Heart left ventricle (tissue), 16 donors: ENCODE results near the gene GABRA6. TPM values are rescaled to one million over a fixed set of nuclear protein-coding genes. Genes with fewer than 3 reads are reported as not detected.
A peak's percentile ranks its signal among the peaks of the same experiment; 100 is the strongest.

ENCODE experiments used
- ATAC-seq, 4 donors: fragments of 200-7000 bp; cut with Tn5 transposase; one replicate each; pipeline ENCODE4 v1.9.1; 2020 to 2022; ENCODE audit warnings: moderate library complexity in 4 of 4, mild to moderate bottlenecking in 3 of 4, moderate number of reproducible peaks in 1 of 4
- DNase-seq, 5 donors: peaks; one replicate each; pipeline ENCODE4 v3.0.0-alpha.2; 2020
- H3K27ac ChIP-seq, 12 donors: fragments of 200-600 bp; sonication (generic) in 4 of 12; one replicate each; pipeline versions ENCODE4 v1.5.0 to v1.8.0; 2016 to 2022; ENCODE audit warnings: mild to moderate bottlenecking in 2 of 12
- H3K27me3 ChIP-seq, 9 donors: fragments of 200-600 bp; sonication (generic) in 2 of 9; one replicate each; pipeline versions ENCODE4 v1.5.1 to v1.8.0; 2016 to 2022; ENCODE audit warnings: mild to moderate bottlenecking in 3 of 9
- H3K36me3 ChIP-seq, 9 donors: fragments of 200-600 bp; sonication (generic) in 2 of 9; one replicate each; pipeline versions ENCODE4 v1.5.0 to v1.8.0; 2018 to 2022; ENCODE audit warnings: mild to moderate bottlenecking in 2 of 9
- H3K4me1 ChIP-seq, 12 donors: fragments of 200-600 bp; sonication (generic) in 4 of 12; one replicate each; pipeline versions ENCODE4 v1.5.0 to v1.8.0; 2016 to 2022; ENCODE audit warnings: mild to moderate bottlenecking in 3 of 12
- H3K4me3 ChIP-seq, 12 donors: fragments of 200-600 bp; sonication (generic) in 4 of 12; one replicate each; pipeline versions ENCODE4 v1.5.0 to v1.8.0; 2017 to 2022; ENCODE audit warnings: mild to moderate bottlenecking in 9 of 12, moderate library complexity in 4 of 12
- H3K9me3 ChIP-seq, 12 donors: fragments of 200-600 bp; sonication (generic) in 4 of 12; one replicate each; pipeline versions ENCODE4 v1.5.0 to v1.8.0; 2016 to 2022; ENCODE audit warnings: mild to moderate bottlenecking in 1 of 12
- POLR2A ChIP-seq, 2 donors: fragments of 450-650 bp; IDR thresholded peaks; one replicate each; pipeline ENCODE4 v1.6.1; 2017; ENCODE audit warnings: antibody characterized with exemption in 2 of 2, mild to moderate bottlenecking in 2 of 2, moderate library complexity in 2 of 2
- WGBS, 4 donors: extraction: QIAGEN DNeasy Blood & Tissue Kit in 2 of 4; methylation state at CpG; one replicate each; pipeline versions ENCODE4 v1.1.5 to v1.1.7; 2013 to 2018; 5-methylcytosine and 5-hydroxymethylcytosine counted together
- intact Hi-C, 10 donors: fragments of 100-400 bp; cut with DNase I; formaldehyde crosslinking; loops; one replicate each; pipeline versions ENCODE4 v1.11.1 to v1.14.2; 2022
- polyA plus RNA-seq, 2 donors: library from polyadenylated mRNA; stranded (reverse); fragments of 200-250 nt; gene quantifications; one replicate each; pipeline ENCODE4 v1.2.3, GENCODE V29; 2013
- total RNA-seq, 9 donors: library from RNA; depleted of rRNA in 2 of 9; stranded (reverse); fragments of >200 nt in 2 of 9; fragmentation: NEBNext Ultra II Directional in 3 of 9; extraction: Animal tissue kit (Norgen Biotek cat#: 25700) in 3 of 9; gene quantifications; one replicate each; pipeline versions ENCODE4 v1.1.0 to v1.2.4, GENCODE V29; 2016 to 2023
- TF ChIP-seq, protein P1 (sequence below), 12 donors: fragments of 200-600 bp; sonication (generic) in 4 of 12; IDR thresholded peaks; one replicate each; pipeline versions ENCODE4 v1.5.0 to v1.8.0; 2018 to 2022; ENCODE audit warnings: antibody characterized with exemption in 12 of 12, mild to moderate bottlenecking in 5 of 12
- donor health status: ischemic (EF 13 %, LVEDD 7.1; RV severe dilation, severe dysfunction).
- donor health status: healthy with polysubstance abuse.
- donor health status: DM: no; HTN: yes; CAD: no.
- donor health status: DM: no; HTN: no; CAD: no.
- donor health status: ischemic (EF 25% LVEDD 6.9; RV normal size, moderate dysfunction).
- donor health status: ischemic (EF 25% LVEDD 5.7; RV mildly dilated, moderate dysfunction).
- donor health status: healthy.
- donor health status: DM: yes; HTN: yes; CAD: no.
- donor health status: ischemic (EF 35%, LVEDD 5.7; RV mildly dilated, moderate dysfunction).
- donor health status: nonischemic (EF 11% LVEDD 7.7; RV severe dilation, severe dysfunction).
- donor health status: DM: yes; HTN: yes; CAD: no.
- donor health status: PGD.
- donor health status: ischemic (EF 29% LVEDD 5.4; RV normal size, mild dysfunction).
- donor health status: nonischemic (EF 23%, LVEDD 6.1; RV moderate dilation, normal function).

GABRA6 gene
- total and polyA plus RNA-seq, 11 donors = not detected

DNA sequence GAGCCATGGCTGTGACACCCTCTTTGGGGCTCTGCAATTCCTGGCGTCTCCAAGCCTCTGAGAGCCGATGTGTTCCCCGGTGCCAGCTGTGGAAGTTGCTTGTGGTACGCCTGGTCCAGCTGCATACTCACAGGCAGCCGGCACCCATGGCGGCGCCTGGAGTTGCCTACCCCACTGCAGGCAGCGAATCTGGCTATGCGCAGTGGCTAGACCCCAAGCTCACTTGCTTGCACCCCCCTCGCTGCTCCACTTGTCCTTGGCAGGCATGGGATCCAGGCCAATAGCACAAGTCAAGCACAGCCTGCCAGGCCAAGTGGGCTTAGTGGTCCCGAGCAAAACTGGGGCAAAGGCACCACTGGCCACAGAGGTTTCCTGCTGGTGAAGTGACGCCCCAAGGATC lies 24.7 kb upstream of the GABRA6 start:
- Histone ChIP-seq H3K4me1 (no peaks in the 10 kb centered on the region), H3K9me3 (peaks cover 0 to 11% (median 0%) of the 10 kb centered on the region in 12 donors), H3K27ac (no peak overlapping the region), H3K27me3 (no peaks in the 10 kb centered on the region), H3K4me3 (no peak overlapping the region), H3K36me3 (no peaks in the 10 kb centered on the region)
- intact Hi-C loops = no loop called here
- 84 to 93% (median 87%) methylated on average over 12 of the region's 12 CpGs for WGBS, 4 donors
- peak in 2 of 5 donors; percentile 11 to 49 for DNase-seq
- ATAC-seq = no peak
- no peak for TF ChIP-seq POLR2A (IDR thresholded peaks at IDR 0.05)
- TF ChIP-seq, protein P1, sequence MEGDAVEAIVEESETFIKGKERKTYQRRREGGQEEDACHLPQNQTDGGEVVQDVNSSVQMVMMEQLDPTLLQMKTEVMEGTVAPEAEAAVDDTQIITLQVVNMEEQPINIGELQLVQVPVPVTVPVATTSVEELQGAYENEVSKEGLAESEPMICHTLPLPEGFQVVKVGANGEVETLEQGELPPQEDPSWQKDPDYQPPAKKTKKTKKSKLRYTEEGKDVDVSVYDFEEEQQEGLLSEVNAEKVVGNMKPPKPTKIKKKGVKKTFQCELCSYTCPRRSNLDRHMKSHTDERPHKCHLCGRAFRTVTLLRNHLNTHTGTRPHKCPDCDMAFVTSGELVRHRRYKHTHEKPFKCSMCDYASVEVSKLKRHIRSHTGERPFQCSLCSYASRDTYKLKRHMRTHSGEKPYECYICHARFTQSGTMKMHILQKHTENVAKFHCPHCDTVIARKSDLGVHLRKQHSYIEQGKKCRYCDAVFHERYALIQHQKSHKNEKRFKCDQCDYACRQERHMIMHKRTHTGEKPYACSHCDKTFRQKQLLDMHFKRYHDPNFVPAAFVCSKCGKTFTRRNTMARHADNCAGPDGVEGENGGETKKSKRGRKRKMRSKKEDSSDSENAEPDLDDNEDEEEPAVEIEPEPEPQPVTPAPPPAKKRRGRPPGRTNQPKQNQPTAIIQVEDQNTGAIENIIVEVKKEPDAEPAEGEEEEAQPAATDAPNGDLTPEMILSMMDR (IDR thresholded peaks at IDR 0.05) = no peak

DNA sequence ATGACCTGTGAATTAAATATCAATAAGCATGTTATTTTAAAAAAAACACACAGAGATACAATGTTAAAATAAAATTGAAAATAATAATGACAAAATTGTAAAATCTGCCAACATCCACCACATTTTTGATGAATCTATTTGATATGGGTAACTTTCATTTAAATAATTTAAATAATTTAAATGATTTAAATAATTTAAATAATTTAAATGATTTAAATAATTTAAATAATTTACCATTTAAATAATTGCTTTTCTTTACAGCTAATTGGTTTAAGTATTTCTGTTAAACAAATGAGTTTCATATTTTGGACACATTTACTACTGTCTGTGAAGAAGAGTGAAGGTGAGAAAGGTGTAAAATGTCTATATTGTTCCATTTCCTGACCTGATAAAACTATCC lies 22.1 kb upstream of the GABRA6 start:
- peaks cover 0 to 11% (median 0%) of the 10 kb centered on the region in 12 donors for H3K9me3 ChIP-seq
- no peak overlapping the region for H3K4me3 ChIP-seq
- H3K36me3 ChIP-seq = no peaks in the 10 kb centered on the region
- no peak for DNase-seq
- intact Hi-C loops = no loop called here
- H3K27me3 ChIP-seq = no peaks in the 10 kb centered on the region
- no peak overlapping the region for H3K27ac ChIP-seq
- no peak for ATAC-seq
- H3K4me1 ChIP-seq = no peaks in the 10 kb centered on the region
- TF ChIP-seq, protein P1 (IDR thresholded peaks at IDR 0.05) = no peak
- TF ChIP-seq POLR2A (IDR thresholded peaks at IDR 0.05) = no peak

DNA sequence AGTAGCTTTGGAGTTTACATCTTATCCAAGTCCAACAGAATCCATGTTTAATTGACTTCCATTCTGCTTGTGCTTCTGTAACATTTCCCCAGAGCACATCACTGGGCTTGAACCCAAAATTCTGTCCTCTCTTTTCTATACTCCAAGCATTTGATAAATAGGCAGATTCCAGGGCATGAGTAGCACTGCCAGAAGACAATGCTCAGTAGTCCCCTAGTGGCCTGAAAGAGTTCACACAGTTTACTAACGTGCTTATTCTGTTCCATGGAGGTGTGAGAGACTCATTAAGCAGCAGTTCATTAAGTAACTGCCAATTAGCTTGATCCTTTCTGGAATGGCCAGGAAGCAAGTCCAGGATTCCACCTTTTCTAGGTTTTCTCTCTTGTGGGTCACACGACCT lies 9.4 kb upstream of the GABRA6 start:
- Histone ChIP-seq H3K27me3 (no peaks in the 10 kb centered on the region), H3K27ac (no peak overlapping the region), H3K36me3 (no peaks in the 10 kb centered on the region), H3K9me3 (peaks cover 0 to 11% (median 0%) of the 10 kb centered on the region in 12 donors), H3K4me1 (no peaks in the 10 kb centered on the region), H3K4me3 (no peak overlapping the region)
- 11 to 18% (median 14%) methylated on average over 2 of the region's 2 CpGs for WGBS, 4 donors
- DNase-seq (no peak), ATAC-seq (no peak)
- no peak for TF ChIP-seq POLR2A (IDR thresholded peaks at IDR 0.05)
- TF ChIP-seq, protein P1 (IDR thresholded peaks at IDR 0.05) = peak in 3 of 12 donors; percentile 7 to 16 (median 13)
- intact Hi-C loops = no loop called here

DNA sequence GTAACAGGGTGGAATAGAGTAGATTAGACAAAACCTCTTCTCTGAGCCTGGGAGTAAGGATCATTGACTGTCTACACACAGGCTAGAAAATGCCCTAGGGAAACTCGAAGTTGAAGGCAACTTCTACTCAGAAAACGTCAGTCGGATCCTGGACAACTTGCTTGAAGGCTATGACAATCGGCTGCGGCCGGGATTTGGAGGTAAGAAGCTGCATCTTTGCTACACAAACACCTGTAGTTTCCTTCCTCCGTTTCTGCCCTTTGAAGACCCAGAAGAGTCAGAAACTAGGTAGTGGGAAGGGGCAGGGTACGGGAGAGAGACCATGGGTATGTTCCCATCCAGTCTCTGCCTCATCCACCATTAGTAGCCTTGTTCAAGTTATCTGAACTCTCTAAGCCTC lies 628 bp downstream of the GABRA6 start:
- DNase-seq (no peak), ATAC-seq (no peak)
- H3K27me3 ChIP-seq = no peaks in the 10 kb centered on the region
- no peak overlapping the region for H3K27ac ChIP-seq
- no peaks in the 10 kb centered on the region for H3K36me3 ChIP-seq
- no peak overlapping the region for H3K4me3 ChIP-seq
- no peaks in the 10 kb centered on the region for H3K4me1 ChIP-seq
- intact Hi-C loops = no loop called here
- H3K9me3 ChIP-seq = peaks cover 0 to 6% (median 0%) of the 10 kb centered on the region in 12 donors
- no peak for TF ChIP-seq POLR2A (IDR thresholded peaks at IDR 0.05)
- WGBS, 4 donors = 76 to 82% (median 78%) methylated on average over 8 of the region's 8 CpGs

DNA sequence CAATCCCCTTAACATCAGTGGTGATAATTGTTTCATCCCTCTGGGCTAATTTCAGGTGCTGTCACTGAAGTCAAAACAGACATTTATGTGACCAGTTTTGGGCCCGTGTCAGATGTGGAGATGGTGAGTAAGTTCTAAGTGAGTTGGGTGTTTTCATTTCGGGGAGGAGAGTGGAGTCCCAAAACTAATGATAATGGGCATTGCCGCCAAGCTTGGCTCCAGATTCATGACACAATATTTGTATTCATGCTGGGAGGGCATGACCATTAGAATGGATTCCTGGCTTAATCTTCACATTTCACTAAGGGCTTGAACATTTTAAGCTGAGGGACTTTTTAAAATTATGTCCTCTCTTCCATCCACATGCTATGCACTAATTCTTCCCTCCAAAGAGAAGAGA lies 1.4 kb downstream of the GABRA6 start:
- intact Hi-C loops = no loop called here
- no peak for ATAC-seq
- Histone ChIP-seq H3K9me3 (peaks cover 0 to 6% (median 0%) of the 10 kb centered on the region in 12 donors), H3K36me3 (no peaks in the 10 kb centered on the region), H3K4me1 (no peaks in the 10 kb centered on the region), H3K27me3 (no peaks in the 10 kb centered on the region), H3K27ac (no peak overlapping the region), H3K4me3 (no peak overlapping the region)
- WGBS, 4 donors = 74 to 81% (median 79%) methylated on average over 3 of the region's 3 CpGs
- no peak for DNase-seq
- TF ChIP-seq, protein P1 (IDR thresholded peaks at IDR 0.05) = no peak
- no peak for TF ChIP-seq POLR2A (IDR thresholded peaks at IDR 0.05)
